H9 (cell line): ENCODE results near the gene PSMA6. TPM values are rescaled to one million over a fixed set of nuclear protein-coding genes. Genes with fewer than 3 reads are reported as not detected.

Experiments used
- DNase-seq: peaks from one replicate; pipeline ENCODE4 v3.0.0-alpha.2; 2017
- H2AFZ ChIP-seq: one replicate; pipeline ENCODE4 v1.6.1; 2013; ENCODE audit warnings: mild to moderate bottlenecking, low read length, control low read depth, moderate library complexity
- H2AK5ac ChIP-seq: 2 replicates; pipeline ENCODE4 v1.6.1; 2013; ENCODE audit warnings: low read length, control low read depth, mixed read lengths; ENCODE audit not compliant: insufficient read length
- H2BK120ac ChIP-seq: one replicate; pipeline ENCODE4 v1.6.1; 2013; ENCODE audit warnings: low read depth, mild to moderate bottlenecking, low read length, control low read depth, inconsistent platforms; ENCODE audit not compliant: poor library complexity, severe bottlenecking
- H2BK12ac ChIP-seq: 2 replicates; pipeline ENCODE4 v1.6.1; 2013; ENCODE audit warnings: low read length, control low read depth, mixed read lengths, low read depth; ENCODE audit not compliant: insufficient read length
- H2BK15ac ChIP-seq: 2 replicates; pipeline ENCODE4 v1.6.1; 2013; ENCODE audit warnings: low read depth, low read length, control low read depth
- H2BK20ac ChIP-seq: one replicate; pipeline ENCODE4 v1.6.1; 2013; ENCODE audit warnings: low read depth, mild to moderate bottlenecking, low read length, control low read depth, inconsistent platforms; ENCODE audit not compliant: poor library complexity, severe bottlenecking
- H2BK5ac ChIP-seq: 2 replicates; pipeline ENCODE4 v1.6.1; 2013; ENCODE audit warnings: low read length, control low read depth, mixed read lengths; ENCODE audit not compliant: insufficient read length
- H3K14ac ChIP-seq: 2 replicates; pipeline ENCODE4 v1.6.1; 2013; ENCODE audit warnings: low read length, control low read depth; ENCODE audit not compliant: insufficient read depth
- H3K18ac ChIP-seq: 2 replicates; pipeline ENCODE4 v1.6.1; 2013; ENCODE audit warnings: low read depth, mild to moderate bottlenecking, mixed read lengths, low read length, control low read depth; ENCODE audit not compliant: insufficient read length
- H3K23ac ChIP-seq: 2 replicates; pipeline ENCODE4 v1.6.1; 2013; ENCODE audit warnings: low read length, control low read depth, mixed read lengths, low read depth; ENCODE audit not compliant: insufficient read length
- H3K23me2 ChIP-seq: 2 replicates; pipeline ENCODE4 v1.6.1; 2013; ENCODE audit warnings: low read depth, mild to moderate bottlenecking, mixed read lengths, low read length, control low read depth; ENCODE audit not compliant: insufficient read length, poor library complexity, severe bottlenecking
- H3K27ac ChIP-seq: 2 replicates; pipeline ENCODE4 v1.5.1; 2013; ENCODE audit warnings: low read length, control low read depth, mixed read lengths, low read depth; ENCODE audit not compliant: insufficient read length
- H3K27me3 ChIP-seq: 2 replicates; pipeline ENCODE4 v1.6.1; 2013; ENCODE audit warnings: low read length, control low read depth, inconsistent platforms; ENCODE audit not compliant: insufficient read depth
- H3K4ac ChIP-seq: 2 replicates; pipeline ENCODE4 v1.6.1; 2013; ENCODE audit warnings: low read depth, mild to moderate bottlenecking, control low read depth, inconsistent platforms, low read length, moderate library complexity
- H3K4me1 ChIP-seq: 2 replicates; pipeline ENCODE4 v1.6.1; 2013; ENCODE audit warnings: low read length, control low read depth, inconsistent platforms; ENCODE audit not compliant: insufficient read depth
- H3K4me2 ChIP-seq: 2 replicates; pipeline ENCODE4 v1.6.1; 2013; ENCODE audit warnings: low read length, control low read depth, mixed read lengths; ENCODE audit not compliant: insufficient read length, insufficient read depth
- H3K56ac ChIP-seq: 2 replicates; pipeline ENCODE4 v1.6.1; 2013; ENCODE audit warnings: low read depth, mild to moderate bottlenecking, mixed read lengths, low read length, control low read depth; ENCODE audit not compliant: insufficient read length
- H3K79me1 ChIP-seq: 2 replicates; pipeline ENCODE4 v1.6.1; 2013; ENCODE audit warnings: low read depth, mild to moderate bottlenecking, moderate library complexity, low read length, control low read depth, inconsistent platforms; ENCODE audit not compliant: insufficient read depth, poor library complexity, severe bottlenecking
- H3K79me2 ChIP-seq: 2 replicates; pipeline ENCODE4 v1.6.1; 2013; ENCODE audit warnings: low read length, control low read depth, inconsistent platforms; ENCODE audit not compliant: insufficient read depth
- H3K9ac ChIP-seq: 2 replicates; pipeline ENCODE4 v1.6.1; 2013; ENCODE audit warnings: low read length, control low read depth, mixed read lengths; ENCODE audit not compliant: insufficient read length; ENCODE audit errors: extremely low read depth
- H3K9me3 ChIP-seq: one replicate; pipeline ENCODE4 v1.6.1; 2013; ENCODE audit warnings: low read depth, low read length, inconsistent platforms; ENCODE audit not compliant: control insufficient read depth
- H3T11ph ChIP-seq: one replicate; pipeline ENCODE4 v1.6.1; 2013; ENCODE audit warnings: mild to moderate bottlenecking, low read length, control low read depth, inconsistent platforms
- H4K20me1 ChIP-seq: one replicate; pipeline ENCODE4 v1.6.1; 2013; ENCODE audit not compliant: control insufficient read depth, insufficient read length, insufficient read depth
- H4K5ac ChIP-seq: 2 replicates; pipeline ENCODE4 v1.6.1; 2013; ENCODE audit warnings: low read depth, mild to moderate bottlenecking, mixed read lengths, low read length, control low read depth; ENCODE audit not compliant: insufficient read length
- H4K8ac ChIP-seq: replicated peaks from 2 replicates; pipeline ENCODE4 v1.6.1; 2013; ENCODE audit warnings: low read length, control low read depth, mixed read lengths, low read depth; ENCODE audit not compliant: insufficient read length
- H4K91ac ChIP-seq: 2 replicates; pipeline ENCODE4 v1.6.1; 2013; ENCODE audit warnings: low read depth, mild to moderate bottlenecking, moderate library complexity, mixed read lengths, low read length, control low read depth; ENCODE audit not compliant: insufficient read length
- H3K27ac Mint-ChIP-seq, 3 experiments: 2 replicates in 2 of 3; 3 replicates in 1 of 3; pipeline ENCODE4 v1.8.0; 2020 to 2021; ENCODE audit warnings: mixed read lengths in 3 of 3, mild to moderate bottlenecking in 1 of 3, moderate library complexity in 1 of 3
- H3K27me3 Mint-ChIP-seq: 2 replicates; pipeline ENCODE4 v1.8.0; 2021; ENCODE audit warnings: low read depth, mild to moderate bottlenecking, moderate library complexity, mixed read lengths
- H3K36me3 Mint-ChIP-seq, 3 experiments: 2 replicates in 2 of 3; 3 replicates in 1 of 3; pipeline ENCODE4 v1.8.0; 2020 to 2021; ENCODE audit warnings: low read depth in 3 of 3, mixed read lengths in 3 of 3; ENCODE audit not compliant: insufficient read depth in 1 of 3
- H3K4me1 Mint-ChIP-seq, 2 experiments: 2 replicates each; pipeline ENCODE4 v1.8.0; 2020; ENCODE audit warnings: mixed read lengths in 2 of 2
- H3K4me3 Mint-ChIP-seq, 2 experiments: 2 replicates in 1 of 2; 3 replicates in 1 of 2; pipeline ENCODE4 v1.8.0; 2020 to 2021; ENCODE audit warnings: mild to moderate bottlenecking in 2 of 2, mixed read lengths in 2 of 2, moderate library complexity in 1 of 2
- H3K9me3 Mint-ChIP-seq, 2 experiments: 2 replicates in 1 of 2; 3 replicates in 1 of 2; pipeline ENCODE4 v1.8.0; 2020; ENCODE audit warnings: mild to moderate bottlenecking in 2 of 2, mixed read lengths in 2 of 2, moderate library complexity in 1 of 2
- CTCF ChIP-seq: fragments of 200-600 bp; sonication (generic); conservative IDR thresholded peaks from 3 replicates; pipeline ENCODE4 v1.8.0; 2021; ENCODE audit warnings: antibody characterized with exemption, mild to moderate bottlenecking
- WGBS: extraction: QIAGEN DNeasy Blood & Tissue Kit; methylation state at CpG from one replicate; pipeline ENCODE4 v1.1.7; 2013; ENCODE audit warnings: missing lambda C conversion rate, low lambda C conversion rate, mixed read lengths; ENCODE audit not compliant: insufficient read length; ENCODE audit errors: extremely low coverage; 5-methylcytosine and 5-hydroxymethylcytosine counted together
- total RNA-seq: library from RNA; stranded (reverse); gene quantifications from 2 replicates; pipeline ENCODE4 v1.2.1, GENCODE V29; 2021

Gene PSMA6
- total RNA-seq, 1 experiment from 2014 or later, result 255 TPM

- Histone ChIP-seq H2BK5ac (no peak overlapping the region), H3K9ac (no peak overlapping the region), H3K23me2 (no peaks in the 10 kb centered on the region), H2BK120ac (no peak overlapping the region), H4K8ac (no peak overlapping the region), H3K27ac (no peak overlapping the region), H3K27me3 (no peaks in the 10 kb centered on the region; the same call in 1 of the 2 replicates), H3K79me1 (no peaks in the 10 kb centered on the region), H3K23ac (no peak overlapping the region), H4K5ac (no peak overlapping the region), H2AFZ (no peak overlapping the region), H3T11ph (no peak overlapping the region), H3K4ac (no peak overlapping the region), H3K18ac (no peak overlapping the region), H4K91ac (no peak overlapping the region), H3K14ac (no peak overlapping the region), H3K4me1 (no peaks in the 10 kb centered on the region), H2BK15ac (no peak overlapping the region), H2BK20ac (no peak overlapping the region), H3K9me3 (no peaks in the 10 kb centered on the region), H4K20me1 (no peaks in the 10 kb centered on the region), H2AK5ac (no peak overlapping the region), H3K79me2 (no peaks in the 10 kb centered on the region), H3K56ac (no peak overlapping the region), H2BK12ac (no peak overlapping the region), H3K4me2 (no peak overlapping the region)
- no CpG with 5 or more reads among the region's 4 CpGs for WGBS
- no peaks in the 10 kb centered on the region for H3K9me3 Mint-ChIP-seq
- H3K4me3 Mint-ChIP-seq, result no peak overlapping the region
- no peak for DNase-seq
- H3K27me3 Mint-ChIP-seq, result no peaks in the 10 kb centered on the region
- H3K36me3 Mint-ChIP-seq, result peaks cover 0 to 4% (median 0%) of the 10 kb centered on the region in 3 experiments; a peak in 2 of 7 replicates
- no peak for TF ChIP-seq CTCF
- no peak overlapping the region for H3K27ac Mint-ChIP-seq
- no peaks in the 10 kb centered on the region for H3K4me1 Mint-ChIP-seq
Measured at GRCh38 chr14:35250319-35250718, 41.9 kb upstream of the PSMA6 start.
